ENCODE data around the gene RARB. TPM values are rescaled to one million over a fixed set of nuclear protein-coding genes. Genes with fewer than 3 reads are reported as not detected.

The RARB gene
- total RNA-seq, 2 donors from 2014 or later = 21.5 to 21.9 TPM

- no peak for TF ChIP-seq CTCF (conservative IDR thresholded peaks at IDR 0.05)
- Mint-ChIP-seq H3K4me1 (peaks cover 65% of the 10 kb centered on the region), H3K9me3 (no peaks in the 10 kb centered on the region), H3K36me3 (ENCODE audit: low read depth) (peaks cover 22% of the 10 kb centered on the region), H3K4me3 (no peak overlapping the region), H3K27me3 (ENCODE audit: insufficient read depth) (no peaks in the 10 kb centered on the region), H3K27ac (peak overlapping the region; percentile 92)
- Histone ChIP-seq H3K4me1 (ENCODE audit: control insufficient read depth, insufficient read depth, low read length) (peaks cover 46% of the 10 kb centered on the region), H3K27ac (ENCODE audit: low read depth, low read length) (no peak overlapping the region), H3K9ac (ENCODE audit: extremely low read depth, low read length, poor library complexity, severe bottlenecking) (no peak overlapping the region), H3K9me3 (ENCODE audit: control insufficient read depth, low read length) (peaks cover 12% of the 10 kb centered on the region), H3K4me3 (ENCODE audit: low read length) (no peak overlapping the region), H3K27me3 (ENCODE audit: control insufficient read depth, insufficient read depth, low read length, poor library complexity, severe bottlenecking) (no peaks in the 10 kb centered on the region), H3K36me3 (ENCODE audit: control insufficient read depth, insufficient read depth, low read length) (peaks cover 17% of the 10 kb centered on the region)
- 80 to 90% methylated on average over 4 to 6 of the region's 6 CpGs for WGBS, 2 experiments (ENCODE audit: insufficient coverage in 1 of 2, insufficient read length in 1 of 2)
- DNase-seq = no peak
Observed at GRCh38 chr3:25453619-25454004, 25.5 kb downstream of the RARB start.

- 67 to 78% methylated on average over 12 to 16 of the region's 16 CpGs for WGBS, 2 experiments (ENCODE audit: insufficient coverage in 1 of 2, insufficient read length in 1 of 2)
Observed at GRCh38 chr3:25454005-25454927, 26.2 kb downstream of the RARB start.

More at GRCh38 chr3:25454005-25454927, 26.2 kb downstream of the RARB start:
- H3K27ac ChIP-seq (ENCODE audit: low read depth, low read length) = peak overlapping the region; percentile 55
- no peaks in the 10 kb centered on the region for H3K27me3 ChIP-seq (ENCODE audit: control insufficient read depth, insufficient read depth, low read length, poor library complexity, severe bottlenecking)
- H3K4me1 ChIP-seq (ENCODE audit: control insufficient read depth, insufficient read depth, low read length) = peaks cover 42% of the 10 kb centered on the region
- Mint-ChIP-seq H3K9me3 (no peaks in the 10 kb centered on the region), H3K4me1 (peaks cover 62% of the 10 kb centered on the region), H3K27ac (peak overlapping the region; percentile 92), H3K4me3 (peak overlapping the region; percentile 21), H3K27me3 (ENCODE audit: insufficient read depth) (no peaks in the 10 kb centered on the region), H3K36me3 (ENCODE audit: low read depth) (peaks cover 22% of the 10 kb centered on the region)
- H3K9me3 ChIP-seq (ENCODE audit: control insufficient read depth, low read length) = peaks cover 12% of the 10 kb centered on the region
- H3K9ac ChIP-seq (ENCODE audit: extremely low read depth, low read length, poor library complexity, severe bottlenecking) = peak overlapping the region; percentile 63
- DNase-seq = no peak
- peaks cover 17% of the 10 kb centered on the region for H3K36me3 ChIP-seq (ENCODE audit: control insufficient read depth, insufficient read depth, low read length)
- H3K4me3 ChIP-seq (ENCODE audit: low read length) = peak overlapping the region; percentile 68
- TF ChIP-seq CTCF (conservative IDR thresholded peaks at IDR 0.05) = no peak
